H1 (cell line): Measurements from ENCODE around the gene PRKCH. TPM values are rescaled to one million over a fixed set of nuclear protein-coding genes. Genes with fewer than 3 reads are reported as not detected.

Experiments
- BCL11A ChIP-seq, 2 experiments: IDR thresholded peaks; one replicate each; pipeline ENCODE4 v1.6.1; 2011; ENCODE audit warnings: low read depth in 2 of 2, low read length in 2 of 2, mild to moderate bottlenecking in 2 of 2
- BRCA1 ChIP-seq: IDR thresholded peaks from 2 replicates; pipeline ENCODE4 v1.6.1; 2012; ENCODE audit warnings: low read depth, low read length, improper control_type of control experiment
- CBX8 ChIP-seq: fragments of 300-800, 300-1000 bp; sonication (generic); IDR thresholded peaks from 2 replicates; pipeline ENCODE4 v1.7.1; 2016; ENCODE audit warnings: low read depth, low read length, borderline replicate concordance
- RNF2 ChIP-seq: fragments of 200-900, 300-1000 bp; sonication (generic); IDR thresholded peaks from 2 replicates; pipeline ENCODE4 v1.7.1; 2016; ENCODE audit warnings: borderline replicate concordance, low read depth, mild to moderate bottlenecking, antibody characterized with exemption, low read length; ENCODE audit not compliant: poor library complexity, severe bottlenecking; ENCODE audit errors: missing control alignments
- polyA plus RNA-seq, 7 experiments: library from polyadenylated mRNA; depleted of rRNA in 3 of 7; stranded (reverse) in 5 of 7; unstranded in 2 of 7; fragments of >200 nt in 5 of 7; fragments of 200-250 nt in 2 of 7; gene quantifications; 1 replicate in 5 of 7; 2 replicates in 1 of 7; 4 replicates in 1 of 7; pipeline versions ENCODE4 v1.2.1 to v1.2.3, GENCODE V29; 2011 to 2013; ENCODE audit warnings: missing spikeins in 2 of 7, mixed read lengths in 2 of 7
- total RNA-seq: library from RNA; stranded (reverse); fragmentation: NEBNext Ultra II Directional; extraction: Animal tissue kit (Norgen Biotek cat#: 25700); gene quantifications from 2 replicates; pipeline ENCODE4 v1.2.1, GENCODE V29; 2021
- TF ChIP-seq, protein P1 (sequence below): IDR thresholded peaks from 2 replicates; pipeline ENCODE4 v1.6.1; 2012; ENCODE audit warnings: inconsistent platforms

Gene PRKCH
- total and polyA plus RNA-seq, 2 of the 8 experiments (the other 6 are each of a cell fraction or from before 2014, with no cell fraction given) = 6.4 to 7.0 TPM

DNA sequence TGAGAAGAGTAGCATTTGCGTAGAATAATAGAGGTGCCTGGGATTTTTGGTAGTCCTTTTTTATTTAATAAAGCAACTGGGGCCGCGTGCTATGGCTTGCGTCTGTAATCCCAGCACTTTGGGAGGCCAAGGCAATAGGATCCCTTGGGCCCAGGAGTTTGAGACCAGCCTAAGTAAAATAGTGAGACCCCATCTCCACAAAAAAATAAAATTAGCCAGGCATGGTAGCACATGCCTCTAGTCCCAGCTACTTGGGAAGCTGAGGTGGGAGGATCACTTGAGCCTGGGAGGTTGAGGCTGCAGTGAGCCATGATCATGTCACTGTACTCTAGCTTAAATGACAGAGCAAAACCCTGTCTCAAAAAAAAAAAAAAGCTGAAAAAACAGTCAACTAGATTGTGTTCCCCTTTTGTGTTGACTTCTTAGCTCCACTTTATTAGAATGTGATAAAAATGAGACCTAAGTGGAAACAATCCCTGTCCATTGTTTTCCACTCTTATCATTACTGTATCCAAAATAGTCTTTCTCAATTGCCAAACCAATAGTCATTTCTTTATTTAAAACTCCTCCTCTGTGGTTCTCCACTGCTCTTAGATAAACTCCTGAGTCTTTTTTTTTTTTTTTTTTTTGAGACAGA lies 7.4 kb downstream of the PRKCH start (continued):
- TF ChIP-seq RNF2 = no peak
- TF ChIP-seq BCL11A (IDR thresholded peaks at IDR 0.05; ENCODE audit: low read depth in 2 of 2, low read length in 2 of 2) = no peak
- TF ChIP-seq, protein P1, sequence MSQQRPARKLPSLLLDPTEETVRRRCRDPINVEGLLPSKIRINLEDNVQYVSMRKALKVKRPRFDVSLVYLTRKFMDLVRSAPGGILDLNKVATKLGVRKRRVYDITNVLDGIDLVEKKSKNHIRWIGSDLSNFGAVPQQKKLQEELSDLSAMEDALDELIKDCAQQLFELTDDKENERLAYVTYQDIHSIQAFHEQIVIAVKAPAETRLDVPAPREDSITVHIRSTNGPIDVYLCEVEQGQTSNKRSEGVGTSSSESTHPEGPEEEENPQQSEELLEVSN = no peak
- no peak for TF ChIP-seq BRCA1
- TF ChIP-seq CBX8 = no peak
